Measurements from ENCODE around the gene PHF21A.

The PHF21A gene

DNA sequence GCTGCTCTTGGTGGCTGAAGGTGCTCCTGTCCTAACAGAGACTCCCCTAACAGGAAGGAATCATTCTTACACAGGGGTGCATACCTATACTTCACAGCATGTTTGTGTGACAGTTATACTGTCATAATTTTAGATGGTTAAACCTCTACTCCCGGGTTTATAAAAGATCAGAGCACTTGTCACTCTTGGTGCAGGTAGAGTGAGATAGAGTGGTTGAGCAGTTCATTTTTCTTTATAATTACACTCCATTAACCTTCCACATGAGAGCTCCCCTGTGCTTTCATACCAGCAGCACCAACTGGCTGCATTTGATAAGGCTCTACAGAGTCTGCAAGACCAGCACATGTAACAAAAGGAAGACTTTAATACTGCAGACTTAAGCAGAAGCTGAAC lies 125.9 kb downstream of the PHF21A start:
- Histone ChIP-seq H3K9ac (ENCODE audit: low read depth, low read length, poor library complexity, severe bottlenecking) (no peak overlapping the region), H3K9me3 (ENCODE audit: insufficient read depth, low read depth, low read length) (no peaks in the 10 kb centered on the region), H3K27me3 (ENCODE audit: insufficient read depth, low read length, poor library complexity, severe bottlenecking) (no peaks in the 10 kb centered on the region), H4K20me1 (ENCODE audit: insufficient read depth, low read length, poor library complexity, severe bottlenecking) (peaks cover 4% of the 10 kb centered on the region), H3K4me2 (ENCODE audit: low read depth, low read length, poor library complexity, severe bottlenecking) (no peak overlapping the region), H3K4me3 (ENCODE audit: low read length, poor library complexity, severe bottlenecking) (no peak overlapping the region), H3K9me2 (replicated peaks; ENCODE audit: low read depth, low read length) (no peaks in the 10 kb centered on the region), H3K79me2 (ENCODE audit: insufficient read depth, low read length) (peaks cover 11% of the 10 kb centered on the region; the same call in 1 of the 2 replicates), H3K36me3 (ENCODE audit: insufficient read depth, low read length) (no peaks in the 10 kb centered on the region; the same call in 1 of the 2 replicates), H3K4me1 (ENCODE audit: insufficient read depth, low read length, poor library complexity, severe bottlenecking) (no peaks in the 10 kb centered on the region), H3F3A (ENCODE audit: low read depth) (no peaks in the 10 kb centered on the region), H2AFZ (ENCODE audit: low read length) (no peak overlapping the region)
- TF ChIP-seq, protein P1, sequence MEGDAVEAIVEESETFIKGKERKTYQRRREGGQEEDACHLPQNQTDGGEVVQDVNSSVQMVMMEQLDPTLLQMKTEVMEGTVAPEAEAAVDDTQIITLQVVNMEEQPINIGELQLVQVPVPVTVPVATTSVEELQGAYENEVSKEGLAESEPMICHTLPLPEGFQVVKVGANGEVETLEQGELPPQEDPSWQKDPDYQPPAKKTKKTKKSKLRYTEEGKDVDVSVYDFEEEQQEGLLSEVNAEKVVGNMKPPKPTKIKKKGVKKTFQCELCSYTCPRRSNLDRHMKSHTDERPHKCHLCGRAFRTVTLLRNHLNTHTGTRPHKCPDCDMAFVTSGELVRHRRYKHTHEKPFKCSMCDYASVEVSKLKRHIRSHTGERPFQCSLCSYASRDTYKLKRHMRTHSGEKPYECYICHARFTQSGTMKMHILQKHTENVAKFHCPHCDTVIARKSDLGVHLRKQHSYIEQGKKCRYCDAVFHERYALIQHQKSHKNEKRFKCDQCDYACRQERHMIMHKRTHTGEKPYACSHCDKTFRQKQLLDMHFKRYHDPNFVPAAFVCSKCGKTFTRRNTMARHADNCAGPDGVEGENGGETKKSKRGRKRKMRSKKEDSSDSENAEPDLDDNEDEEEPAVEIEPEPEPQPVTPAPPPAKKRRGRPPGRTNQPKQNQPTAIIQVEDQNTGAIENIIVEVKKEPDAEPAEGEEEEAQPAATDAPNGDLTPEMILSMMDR (conservative IDR thresholded peaks at IDR 0.05; ENCODE audit: low read length), result no peak
- no peak for TF ChIP-seq EZH2phosphoT487 (IDR thresholded peaks at IDR 0.05; ENCODE audit: borderline replicate concordance)

GRCh38 chr11:45994371-45995341 lies 126.6 kb downstream of the PHF21A start:
- H3K9me3 ChIP-seq (ENCODE audit: insufficient read depth, low read depth, low read length), result no peaks in the 10 kb centered on the region
- H3K79me2 ChIP-seq (ENCODE audit: insufficient read depth, low read length), result peaks cover 11% of the 10 kb centered on the region; the same call in 1 of the 2 replicates
- H3K36me3 ChIP-seq (ENCODE audit: insufficient read depth, low read length), result no peaks in the 10 kb centered on the region; the same call in 1 of the 2 replicates
- H3F3A ChIP-seq (ENCODE audit: low read depth), result no peaks in the 10 kb centered on the region
- H3K27me3 ChIP-seq (ENCODE audit: insufficient read depth, low read length, poor library complexity, severe bottlenecking), result no peaks in the 10 kb centered on the region
- no peaks in the 10 kb centered on the region for H3K9me2 ChIP-seq (replicated peaks; ENCODE audit: low read depth, low read length)
- no peak overlapping the region for H3K4me3 ChIP-seq (ENCODE audit: low read length, poor library complexity, severe bottlenecking)
- no peak overlapping the region for H3K4me2 ChIP-seq (ENCODE audit: low read depth, low read length, poor library complexity, severe bottlenecking)
- H2AFZ ChIP-seq (ENCODE audit: low read length), result no peak overlapping the region
- no peak overlapping the region for H3K9ac ChIP-seq (ENCODE audit: low read depth, low read length, poor library complexity, severe bottlenecking)
- peaks cover 6% of the 10 kb centered on the region for H4K20me1 ChIP-seq (ENCODE audit: insufficient read depth, low read length, poor library complexity, severe bottlenecking)
- H3K4me1 ChIP-seq (ENCODE audit: insufficient read depth, low read length, poor library complexity, severe bottlenecking), result no peaks in the 10 kb centered on the region
- no peak for TF ChIP-seq EZH2phosphoT487 (IDR thresholded peaks at IDR 0.05; ENCODE audit: borderline replicate concordance)
- TF ChIP-seq, protein P1 (conservative IDR thresholded peaks at IDR 0.05; ENCODE audit: low read length), result no peak

- Histone ChIP-seq H3K27me3 (ENCODE audit: insufficient read depth, low read length, poor library complexity, severe bottlenecking) (no peaks in the 10 kb centered on the region), H2AFZ (ENCODE audit: low read length) (no peak overlapping the region), H3K4me2 (ENCODE audit: low read depth, low read length, poor library complexity, severe bottlenecking) (no peak overlapping the region), H3K4me3 (ENCODE audit: low read length, poor library complexity, severe bottlenecking) (no peak overlapping the region), H4K20me1 (ENCODE audit: insufficient read depth, low read length, poor library complexity, severe bottlenecking) (peaks cover 6% of the 10 kb centered on the region), H3K9me3 (ENCODE audit: insufficient read depth, low read depth, low read length) (no peaks in the 10 kb centered on the region), H3F3A (ENCODE audit: low read depth) (no peaks in the 10 kb centered on the region), H3K36me3 (ENCODE audit: insufficient read depth, low read length) (no peaks in the 10 kb centered on the region), H3K9me2 (replicated peaks; ENCODE audit: low read depth, low read length) (no peaks in the 10 kb centered on the region), H3K4me1 (ENCODE audit: insufficient read depth, low read length, poor library complexity, severe bottlenecking) (no peaks in the 10 kb centered on the region), H3K9ac (ENCODE audit: low read depth, low read length, poor library complexity, severe bottlenecking) (no peak overlapping the region), H3K79me2 (ENCODE audit: insufficient read depth, low read length) (peaks cover 14% of the 10 kb centered on the region; the same call in 1 of the 2 replicates)
- TF ChIP-seq, protein P1 (conservative IDR thresholded peaks at IDR 0.05; ENCODE audit: low read length), result no peak
- no peak for TF ChIP-seq EZH2phosphoT487 (IDR thresholded peaks at IDR 0.05; ENCODE audit: borderline replicate concordance)
Measured at GRCh38 chr11:45993531-45994001, 127.7 kb downstream of the PHF21A start.
